HepG2 (cell line): ENCODE data around the gene FALEC. TPM values are rescaled to one million over a fixed set of nuclear protein-coding genes. Genes with fewer than 3 reads are reported as not detected.

Source experiments
- CAMTA2 ChIP-seq: sonication (generic); formaldehyde crosslinking; IDR thresholded peaks from 2 replicates; pipeline ENCODE4 v1.4.0; 2020; ENCODE audit warnings: mild to moderate bottlenecking, missing genetic modification reagents, borderline replicate concordance
- CENPX ChIP-seq: sonication (generic); formaldehyde crosslinking; IDR thresholded peaks from 2 replicates; pipeline ENCODE4 v1.9.0; 2021; ENCODE audit warnings: mild to moderate bottlenecking, missing genetic modification reagents, moderate library complexity
- DNMT1 ChIP-seq: sonication (generic); formaldehyde crosslinking; IDR thresholded peaks from 2 replicates; pipeline ENCODE4 v1.5.1; 2020; ENCODE audit warnings: mild to moderate bottlenecking, missing genetic modification reagents
- FOSL1 ChIP-seq: sonication (generic); formaldehyde crosslinking; IDR thresholded peaks from 2 replicates; pipeline ENCODE4 v1.9.0; 2021; ENCODE audit warnings: missing genetic modification reagents, borderline replicate concordance
- HOXD1 ChIP-seq: sonication (generic); formaldehyde crosslinking; IDR thresholded peaks from 2 replicates; pipeline ENCODE4 v1.5.0; 2020; ENCODE audit warnings: missing genetic modification reagents
- LCORL ChIP-seq, 2 experiments: fragments of 450-650 bp in 1 of 2; sonication (generic) in 1 of 2; formaldehyde crosslinking in 1 of 2; IDR thresholded peaks; 2 replicates each; pipeline versions ENCODE4 v1.5.0 to v1.6.1; 2017 to 2020; ENCODE audit warnings: antibody characterized with exemption in 1 of 2, missing genetic modification reagents in 1 of 2
- RBM22 ChIP-seq: fragments of 200-400 bp; formaldehyde crosslinking; optimal IDR thresholded peaks from 2 replicates; pipeline ENCODE3; 2017; ENCODE audit warnings: mild to moderate bottlenecking, low read length, moderate library complexity
- SNRNP70 ChIP-seq: fragments of 200-400 bp; formaldehyde crosslinking; IDR thresholded peaks from 2 replicates; pipeline ENCODE4 v1.6.1; 2017; ENCODE audit warnings: mild to moderate bottlenecking, low read depth, low read length, moderate library complexity
- SOX6 ChIP-seq, 2 experiments: fragments of 450-650 bp in 1 of 2; sonication (generic) in 1 of 2; formaldehyde crosslinking in 1 of 2; IDR thresholded peaks; 2 replicates each; pipeline versions ENCODE4 v1.4.0 to v1.6.1; 2017 to 2020; ENCODE audit warnings: antibody characterized with exemption in 1 of 2, mild to moderate bottlenecking in 1 of 2, missing genetic modification reagents in 1 of 2
- TCF7L2 ChIP-seq: IDR thresholded peaks from 2 replicates; pipeline ENCODE4 v1.6.1; 2011; ENCODE audit warnings: mild to moderate bottlenecking, low read depth, low read length, moderate library complexity
- WIZ ChIP-seq: sonication (generic); formaldehyde crosslinking; IDR thresholded peaks from 2 replicates; pipeline ENCODE4 v1.5.1; 2020; ENCODE audit warnings: mild to moderate bottlenecking, missing genetic modification reagents
- ZBTB38 ChIP-seq: sonication (generic); formaldehyde crosslinking; IDR thresholded peaks from 2 replicates; pipeline ENCODE4 v1.5.1; 2020; ENCODE audit warnings: mild to moderate bottlenecking, missing genetic modification reagents
- ZFP36L1 ChIP-seq: sonication (generic); formaldehyde crosslinking; IDR thresholded peaks from 2 replicates; pipeline ENCODE4 v1.8.0; 2022; ENCODE audit warnings: mild to moderate bottlenecking, missing genetic modification reagents, moderate library complexity
- ZFP36L2 ChIP-seq: sonication (generic); formaldehyde crosslinking; IDR thresholded peaks from 2 replicates; pipeline ENCODE4 v1.4.0; 2020; ENCODE audit warnings: missing genetic modification reagents
- ZNF274 ChIP-seq: sonication (generic); formaldehyde crosslinking; IDR thresholded peaks from 2 replicates; pipeline ENCODE4 v1.5.1; 2020; ENCODE audit warnings: mild to moderate bottlenecking, missing genetic modification reagents
- ZNF567 ChIP-seq: sonication (generic); formaldehyde crosslinking; IDR thresholded peaks from 2 replicates; pipeline ENCODE4 v1.8.1; 2023; ENCODE audit warnings: mild to moderate bottlenecking, missing genetic modification reagents, borderline replicate concordance
- ZNF577 ChIP-seq: sonication (generic); formaldehyde crosslinking; IDR thresholded peaks from 2 replicates; pipeline ENCODE4 v1.4.0; 2020; ENCODE audit warnings: mild to moderate bottlenecking, low read depth, missing genetic modification reagents, borderline replicate concordance
- ZNF670 ChIP-seq: sonication (generic); formaldehyde crosslinking; IDR thresholded peaks from 2 replicates; pipeline ENCODE4 v1.8.0; 2022; ENCODE audit warnings: mild to moderate bottlenecking, missing genetic modification reagents, borderline replicate concordance
- ZNF672 ChIP-seq: sonication (generic); formaldehyde crosslinking; IDR thresholded peaks from 2 replicates; pipeline ENCODE4 v1.8.1; 2022; ENCODE audit warnings: missing genetic modification reagents
- polyA plus RNA-seq, 8 experiments: library from polyadenylated mRNA; depleted of rRNA in 3 of 8; stranded (reverse) in 7 of 8; unstranded in 1 of 8; fragments of >200 nt; fragmentation: Illumina TruSeq in 4 of 8; extraction: Trizol in 4 of 8; gene quantifications; 2 replicates each; pipeline versions ENCODE4 v1.2.1 to v1.2.3, GENCODE V29; 2011 to 2016; ENCODE audit warnings: low read depth in 4 of 8, missing spikeins in 1 of 8, mixed read lengths in 1 of 8; ENCODE audit not compliant: insufficient read depth in 1 of 8
- total RNA-seq, 5 experiments: library from RNA; depleted of rRNA; stranded (reverse); fragments of >200 nt; fragmentation: Illumina TruSeq; extraction: Trizol; gene quantifications; 2 replicates each; pipeline ENCODE4 v1.2.3, GENCODE V29; 2016; ENCODE audit warnings: low read depth in 1 of 5
- TF ChIP-seq, protein P1 (sequence below): sonication (generic); formaldehyde crosslinking; IDR thresholded peaks from 2 replicates; pipeline ENCODE4 v1.5.0; 2020; ENCODE audit warnings: missing genetic modification reagents
- TF ChIP-seq, protein P2 (sequence below): IDR thresholded peaks from 2 replicates; pipeline ENCODE4 v1.6.1; 2016; ENCODE audit warnings: control low read depth
- TF ChIP-seq, protein P3 (sequence below): sonication (generic); formaldehyde crosslinking; IDR thresholded peaks from 2 replicates; pipeline ENCODE4 v1.4.0; 2020; ENCODE audit warnings: missing genetic modification reagents, borderline replicate concordance
- TF ChIP-seq, protein P4 (sequence below): sonication (generic); formaldehyde crosslinking; IDR thresholded peaks from 2 replicates; pipeline ENCODE4 v1.8.1; 2023; ENCODE audit warnings: mild to moderate bottlenecking, missing genetic modification reagents

The FALEC gene
- total and polyA plus RNA-seq, 2 of the 13 experiments (the other 11 are each of a cell fraction or from before 2014, with no cell fraction given): 0.33 to 0.71 TPM

DNA sequence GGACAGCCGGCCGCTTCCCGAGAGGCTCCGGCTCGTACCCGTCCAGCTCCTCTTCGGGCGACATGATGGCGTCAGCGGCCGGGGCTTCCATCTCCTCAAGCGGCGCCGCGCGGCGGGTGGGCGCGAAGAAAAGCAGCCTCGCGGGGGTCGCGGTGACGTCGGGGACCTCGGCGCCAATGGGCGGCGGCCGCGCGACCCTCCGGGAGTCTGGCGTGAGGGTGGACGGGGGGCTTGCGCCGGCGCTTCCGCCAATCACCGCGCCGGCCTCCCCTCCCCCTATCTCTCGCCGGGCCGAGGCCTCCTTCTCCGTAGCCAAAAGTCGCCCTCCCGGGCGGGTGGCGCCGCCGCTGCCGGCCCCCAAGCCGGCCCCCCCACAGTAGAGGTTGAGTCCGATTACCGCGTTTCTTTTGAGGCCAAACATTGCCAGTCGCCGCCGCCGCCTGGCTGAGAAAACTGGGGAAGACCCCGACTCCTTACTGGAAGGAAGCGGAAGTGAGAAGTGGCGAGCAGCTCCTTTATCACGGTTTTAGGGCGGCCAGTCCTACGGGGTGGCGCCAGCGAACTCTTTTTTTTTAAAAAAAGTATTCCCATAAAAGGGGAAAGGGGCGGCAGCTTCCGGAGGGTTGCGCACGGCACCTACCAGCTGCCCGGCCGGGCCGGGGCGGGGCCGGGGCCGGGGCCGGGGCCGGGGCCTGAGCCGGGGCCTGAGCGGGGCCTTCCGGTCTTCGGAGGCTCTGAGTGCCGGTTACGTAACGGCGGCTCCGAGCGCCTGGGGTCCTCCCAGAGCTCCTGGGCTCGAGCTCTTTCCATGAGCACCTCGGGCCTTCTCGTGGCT is 63.8 kb downstream of the FALEC start, which contains the start of gene MCL1 (continued):
- TF ChIP-seq SOX6 (IDR thresholded peaks at IDR 0.05): no peak
- TF ChIP-seq SOX6 (CRISPR knock-in tag; IDR thresholded peaks at IDR 0.05): peak; percentile 26; the same call in 1 of the 2 replicates
- no peak for TF ChIP-seq CAMTA2 (CRISPR knock-in tag)
- TF ChIP-seq, protein P1, sequence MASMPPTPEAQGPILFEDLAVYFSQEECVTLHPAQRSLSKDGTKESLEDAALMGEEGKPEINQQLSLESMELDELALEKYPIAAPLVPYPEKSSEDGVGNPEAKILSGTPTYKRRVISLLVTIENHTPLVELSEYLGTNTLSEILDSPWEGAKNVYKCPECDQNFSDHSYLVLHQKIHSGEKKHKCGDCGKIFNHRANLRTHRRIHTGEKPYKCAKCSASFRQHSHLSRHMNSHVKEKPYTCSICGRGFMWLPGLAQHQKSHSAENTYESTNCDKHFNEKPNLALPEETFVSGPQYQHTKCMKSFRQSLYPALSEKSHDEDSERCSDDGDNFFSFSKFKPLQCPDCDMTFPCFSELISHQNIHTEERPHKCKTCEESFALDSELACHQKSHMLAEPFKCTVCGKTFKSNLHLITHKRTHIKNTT: no peak
- no peak for TF ChIP-seq LCORL (IDR thresholded peaks at IDR 0.05)
- peak; percentile 53; the same call in 1 of the 2 replicates for TF ChIP-seq LCORL (CRISPR knock-in tag; IDR thresholded peaks at IDR 0.05)
- TF ChIP-seq ZNF672 (CRISPR knock-in tag): no peak
- no peak for TF ChIP-seq WIZ
- TF ChIP-seq DNMT1 (CRISPR knock-in tag): no peak
- no peak for TF ChIP-seq ZNF670 (CRISPR knock-in tag)
- TF ChIP-seq ZBTB38 (CRISPR knock-in tag): no peak; the same call in 1 of the 2 replicates
- TF ChIP-seq FOSL1: 0 out of 2 replicates have a peak, but pooled peaks have one; percentile 19
- TF ChIP-seq RBM22: peak; percentile 14
- no peak for TF ChIP-seq ZNF567 (CRISPR knock-in tag)
- no peak for TF ChIP-seq ZNF577
- TF ChIP-seq, protein P2, sequence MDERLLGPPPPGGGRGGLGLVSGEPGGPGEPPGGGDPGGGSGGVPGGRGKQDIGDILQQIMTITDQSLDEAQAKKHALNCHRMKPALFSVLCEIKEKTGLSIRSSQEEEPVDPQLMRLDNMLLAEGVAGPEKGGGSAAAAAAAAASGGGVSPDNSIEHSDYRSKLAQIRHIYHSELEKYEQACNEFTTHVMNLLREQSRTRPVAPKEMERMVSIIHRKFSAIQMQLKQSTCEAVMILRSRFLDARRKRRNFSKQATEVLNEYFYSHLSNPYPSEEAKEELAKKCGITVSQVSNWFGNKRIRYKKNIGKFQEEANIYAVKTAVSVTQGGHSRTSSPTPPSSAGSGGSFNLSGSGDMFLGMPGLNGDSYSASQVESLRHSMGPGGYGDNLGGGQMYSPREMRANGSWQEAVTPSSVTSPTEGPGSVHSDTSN (CRISPR knock-in tag): no peak
- TF ChIP-seq, protein P3, sequence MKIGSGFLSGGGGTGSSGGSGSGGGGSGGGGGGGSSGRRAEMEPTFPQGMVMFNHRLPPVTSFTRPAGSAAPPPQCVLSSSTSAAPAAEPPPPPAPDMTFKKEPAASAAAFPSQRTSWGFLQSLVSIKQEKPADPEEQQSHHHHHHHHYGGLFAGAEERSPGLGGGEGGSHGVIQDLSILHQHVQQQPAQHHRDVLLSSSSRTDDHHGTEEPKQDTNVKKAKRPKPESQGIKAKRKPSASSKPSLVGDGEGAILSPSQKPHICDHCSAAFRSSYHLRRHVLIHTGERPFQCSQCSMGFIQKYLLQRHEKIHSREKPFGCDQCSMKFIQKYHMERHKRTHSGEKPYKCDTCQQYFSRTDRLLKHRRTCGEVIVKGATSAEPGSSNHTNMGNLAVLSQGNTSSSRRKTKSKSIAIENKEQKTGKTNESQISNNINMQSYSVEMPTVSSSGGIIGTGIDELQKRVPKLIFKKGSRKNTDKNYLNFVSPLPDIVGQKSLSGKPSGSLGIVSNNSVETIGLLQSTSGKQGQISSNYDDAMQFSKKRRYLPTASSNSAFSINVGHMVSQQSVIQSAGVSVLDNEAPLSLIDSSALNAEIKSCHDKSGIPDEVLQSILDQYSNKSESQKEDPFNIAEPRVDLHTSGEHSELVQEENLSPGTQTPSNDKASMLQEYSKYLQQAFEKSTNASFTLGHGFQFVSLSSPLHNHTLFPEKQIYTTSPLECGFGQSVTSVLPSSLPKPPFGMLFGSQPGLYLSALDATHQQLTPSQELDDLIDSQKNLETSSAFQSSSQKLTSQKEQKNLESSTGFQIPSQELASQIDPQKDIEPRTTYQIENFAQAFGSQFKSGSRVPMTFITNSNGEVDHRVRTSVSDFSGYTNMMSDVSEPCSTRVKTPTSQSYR (CRISPR knock-in tag): peak; percentile 75; the same call in 1 of the 2 replicates
- TF ChIP-seq ZFP36L2 (CRISPR knock-in tag): no peak
- TF ChIP-seq ZFP36L1 (CRISPR knock-in tag): no peak
- TF ChIP-seq SNRNP70: no peak
- TF ChIP-seq, protein P4, sequence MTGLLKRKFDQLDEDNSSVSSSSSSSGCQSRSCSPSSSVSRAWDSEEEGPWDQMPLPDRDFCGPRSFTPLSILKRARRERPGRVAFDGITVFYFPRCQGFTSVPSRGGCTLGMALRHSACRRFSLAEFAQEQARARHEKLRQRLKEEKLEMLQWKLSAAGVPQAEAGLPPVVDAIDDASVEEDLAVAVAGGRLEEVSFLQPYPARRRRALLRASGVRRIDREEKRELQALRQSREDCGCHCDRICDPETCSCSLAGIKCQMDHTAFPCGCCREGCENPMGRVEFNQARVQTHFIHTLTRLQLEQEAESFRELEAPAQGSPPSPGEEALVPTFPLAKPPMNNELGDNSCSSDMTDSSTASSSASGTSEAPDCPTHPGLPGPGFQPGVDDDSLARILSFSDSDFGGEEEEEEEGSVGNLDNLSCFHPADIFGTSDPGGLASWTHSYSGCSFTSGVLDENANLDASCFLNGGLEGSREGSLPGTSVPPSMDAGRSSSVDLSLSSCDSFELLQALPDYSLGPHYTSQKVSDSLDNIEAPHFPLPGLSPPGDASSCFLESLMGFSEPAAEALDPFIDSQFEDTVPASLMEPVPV (CRISPR knock-in tag): no peak
- TF ChIP-seq ZNF274 (CRISPR knock-in tag): 0 out of 2 replicates have a peak, but pooled peaks have one; percentile 15
- TF ChIP-seq CENPX (CRISPR knock-in tag): no peak
- no peak for TF ChIP-seq TCF7L2
- TF ChIP-seq HOXD1 (CRISPR knock-in tag): no peak; the same call in 1 of the 2 replicates
